ENCODE data around the gene AMIGO1.
A peak's percentile ranks its signal among the peaks of the same experiment; 100 is the strongest.

Gene AMIGO1

GRCh38 chr1:109534307-109534858 lies 24.9 kb upstream of the AMIGO1 start:
- Histone ChIP-seq H3K4me2 (ENCODE audit: low read depth, low read length, poor library complexity, severe bottlenecking) (no peak overlapping the region), H3K9me2 (replicated peaks; ENCODE audit: low read depth, low read length) (no peaks in the 10 kb centered on the region), H3F3A (ENCODE audit: low read depth) (no peaks in the 10 kb centered on the region)

GRCh38 chr1:109532365-109533136 lies 23.0 kb upstream of the AMIGO1 start:
- Histone ChIP-seq H3K9ac (ENCODE audit: low read depth, low read length, poor library complexity, severe bottlenecking) (peak overlapping the region; percentile 48), H3K4me3 (ENCODE audit: low read length, poor library complexity, severe bottlenecking) (peak overlapping the region; percentile 63)

More at GRCh38 chr1:109534307-109534858, 24.9 kb upstream of the AMIGO1 start:
- Histone ChIP-seq H3K27me3 (ENCODE audit: insufficient read depth, low read length, poor library complexity, severe bottlenecking) (no peaks in the 10 kb centered on the region), H3K4me1 (ENCODE audit: insufficient read depth, low read length, poor library complexity, severe bottlenecking) (peaks cover 9% of the 10 kb centered on the region), H3K9ac (ENCODE audit: low read depth, low read length, poor library complexity, severe bottlenecking) (no peak overlapping the region), H3K79me2 (ENCODE audit: insufficient read depth, low read length) (no peaks in the 10 kb centered on the region), H3K4me3 (ENCODE audit: low read length, poor library complexity, severe bottlenecking) (no peak overlapping the region), H3K36me3 (ENCODE audit: insufficient read depth, low read length) (no peaks in the 10 kb centered on the region), H3K9me3 (ENCODE audit: insufficient read depth, low read depth, low read length) (no peaks in the 10 kb centered on the region), H2AFZ (ENCODE audit: low read length) (no peak overlapping the region), H4K20me1 (ENCODE audit: insufficient read depth, low read length, poor library complexity, severe bottlenecking) (no peaks in the 10 kb centered on the region)
- TF ChIP-seq EZH2phosphoT487 (IDR thresholded peaks at IDR 0.05; ENCODE audit: borderline replicate concordance), result no peak
- TF ChIP-seq, protein P1, sequence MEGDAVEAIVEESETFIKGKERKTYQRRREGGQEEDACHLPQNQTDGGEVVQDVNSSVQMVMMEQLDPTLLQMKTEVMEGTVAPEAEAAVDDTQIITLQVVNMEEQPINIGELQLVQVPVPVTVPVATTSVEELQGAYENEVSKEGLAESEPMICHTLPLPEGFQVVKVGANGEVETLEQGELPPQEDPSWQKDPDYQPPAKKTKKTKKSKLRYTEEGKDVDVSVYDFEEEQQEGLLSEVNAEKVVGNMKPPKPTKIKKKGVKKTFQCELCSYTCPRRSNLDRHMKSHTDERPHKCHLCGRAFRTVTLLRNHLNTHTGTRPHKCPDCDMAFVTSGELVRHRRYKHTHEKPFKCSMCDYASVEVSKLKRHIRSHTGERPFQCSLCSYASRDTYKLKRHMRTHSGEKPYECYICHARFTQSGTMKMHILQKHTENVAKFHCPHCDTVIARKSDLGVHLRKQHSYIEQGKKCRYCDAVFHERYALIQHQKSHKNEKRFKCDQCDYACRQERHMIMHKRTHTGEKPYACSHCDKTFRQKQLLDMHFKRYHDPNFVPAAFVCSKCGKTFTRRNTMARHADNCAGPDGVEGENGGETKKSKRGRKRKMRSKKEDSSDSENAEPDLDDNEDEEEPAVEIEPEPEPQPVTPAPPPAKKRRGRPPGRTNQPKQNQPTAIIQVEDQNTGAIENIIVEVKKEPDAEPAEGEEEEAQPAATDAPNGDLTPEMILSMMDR (conservative IDR thresholded peaks at IDR 0.05; ENCODE audit: low read length), result no peak

GRCh38 chr1:109531826-109532364 lies 22.4 kb upstream of the AMIGO1 start:
- Histone ChIP-seq H3K79me2 (ENCODE audit: insufficient read depth, low read length) (no peaks in the 10 kb centered on the region), H3K9me2 (replicated peaks; ENCODE audit: low read depth, low read length) (no peaks in the 10 kb centered on the region), H3K4me3 (ENCODE audit: low read length, poor library complexity, severe bottlenecking) (no peak overlapping the region), H4K20me1 (ENCODE audit: insufficient read depth, low read length, poor library complexity, severe bottlenecking) (no peaks in the 10 kb centered on the region), H3K27me3 (ENCODE audit: insufficient read depth, low read length, poor library complexity, severe bottlenecking) (no peaks in the 10 kb centered on the region), H3F3A (ENCODE audit: low read depth) (no peaks in the 10 kb centered on the region), H3K36me3 (ENCODE audit: insufficient read depth, low read length) (no peaks in the 10 kb centered on the region), H2AFZ (ENCODE audit: low read length) (peak overlapping the region; percentile 39; the same call in 1 of the 2 replicates), H3K4me2 (ENCODE audit: low read depth, low read length, poor library complexity, severe bottlenecking) (peak overlapping the region; percentile 89), H3K9me3 (ENCODE audit: insufficient read depth, low read depth, low read length) (no peaks in the 10 kb centered on the region), H3K4me1 (ENCODE audit: insufficient read depth, low read length, poor library complexity, severe bottlenecking) (peaks cover 9% of the 10 kb centered on the region), H3K9ac (ENCODE audit: low read depth, low read length, poor library complexity, severe bottlenecking) (peak overlapping the region; percentile 48)
- TF ChIP-seq, protein P1 (conservative IDR thresholded peaks at IDR 0.05; ENCODE audit: low read length), result no peak
- no peak for TF ChIP-seq EZH2phosphoT487 (IDR thresholded peaks at IDR 0.05; ENCODE audit: borderline replicate concordance)

More at GRCh38 chr1:109532365-109533136, 23.0 kb upstream of the AMIGO1 start:
- TF ChIP-seq EZH2phosphoT487 (IDR thresholded peaks at IDR 0.05; ENCODE audit: borderline replicate concordance), result no peak
- TF ChIP-seq, protein P1 (conservative IDR thresholded peaks at IDR 0.05; ENCODE audit: low read length), result peak; percentile 74
- no peaks in the 10 kb centered on the region for H3F3A ChIP-seq (ENCODE audit: low read depth)
- H4K20me1 ChIP-seq (ENCODE audit: insufficient read depth, low read length, poor library complexity, severe bottlenecking), result no peaks in the 10 kb centered on the region
- no peaks in the 10 kb centered on the region for H3K79me2 ChIP-seq (ENCODE audit: insufficient read depth, low read length)
- peaks cover 9% of the 10 kb centered on the region for H3K4me1 ChIP-seq (ENCODE audit: insufficient read depth, low read length, poor library complexity, severe bottlenecking)
- H3K9me3 ChIP-seq (ENCODE audit: insufficient read depth, low read depth, low read length), result no peaks in the 10 kb centered on the region
- peak overlapping the region; percentile 84 for H2AFZ ChIP-seq (ENCODE audit: low read length)
- H3K36me3 ChIP-seq (ENCODE audit: insufficient read depth, low read length), result no peaks in the 10 kb centered on the region
- no peaks in the 10 kb centered on the region for H3K9me2 ChIP-seq (replicated peaks; ENCODE audit: low read depth, low read length)
- H3K27me3 ChIP-seq (ENCODE audit: insufficient read depth, low read length, poor library complexity, severe bottlenecking), result no peaks in the 10 kb centered on the region
- H3K4me2 ChIP-seq (ENCODE audit: low read depth, low read length, poor library complexity, severe bottlenecking), result peak overlapping the region; percentile 89

Measured in Loucy (cell line).